Urinary bladder (tissue), 4 donors: ENCODE measurements around the gene ZDHHC22. TPM values are rescaled to one million over a fixed set of nuclear protein-coding genes. Genes with fewer than 3 reads are reported as not detected.

Experiments used
- DNase-seq: peaks from one replicate; pipeline ENCODE4 v3.0.0-alpha.2; 2015; ENCODE audit errors: extremely low spot score
- H3K27ac ChIP-seq: one replicate; pipeline ENCODE4 v1.5.1; 2013; ENCODE audit warnings: low read depth, mild to moderate bottlenecking, moderate library complexity
- H3K36me3 ChIP-seq: one replicate; pipeline ENCODE4 v1.6.1; 2013; ENCODE audit warnings: mild to moderate bottlenecking, moderate library complexity; ENCODE audit not compliant: insufficient read depth
- H3K4me1 ChIP-seq: one replicate; pipeline ENCODE4 v1.6.1; 2013; ENCODE audit warnings: mild to moderate bottlenecking, moderate library complexity; ENCODE audit not compliant: insufficient read depth
- H3K4me3 ChIP-seq: one replicate; pipeline ENCODE4 v1.5.1; 2013; ENCODE audit warnings: low read depth, low read length
- WGBS: extraction: QIAGEN DNeasy Blood & Tissue Kit; methylation state at CpG from one replicate; pipeline ENCODE4 v1.1.7; 2013; 5-methylcytosine and 5-hydroxymethylcytosine counted together
- polyA plus RNA-seq: library from polyadenylated mRNA; stranded (reverse); fragments of 200-250 nt; gene quantifications from one replicate; pipeline ENCODE4 v1.2.3, GENCODE V29; 2013
- total RNA-seq: library from RNA; depleted of rRNA; stranded (reverse); fragments of >200 nt; gene quantifications from one replicate; pipeline ENCODE4 v1.2.3, GENCODE V29; 2014
- donor health status: healthy with polysubstance abuse.
- donor health status: healthy.

Gene ZDHHC22
- total and polyA plus RNA-seq, 2 donors = 0.01 to 0.16 TPM

DNA sequence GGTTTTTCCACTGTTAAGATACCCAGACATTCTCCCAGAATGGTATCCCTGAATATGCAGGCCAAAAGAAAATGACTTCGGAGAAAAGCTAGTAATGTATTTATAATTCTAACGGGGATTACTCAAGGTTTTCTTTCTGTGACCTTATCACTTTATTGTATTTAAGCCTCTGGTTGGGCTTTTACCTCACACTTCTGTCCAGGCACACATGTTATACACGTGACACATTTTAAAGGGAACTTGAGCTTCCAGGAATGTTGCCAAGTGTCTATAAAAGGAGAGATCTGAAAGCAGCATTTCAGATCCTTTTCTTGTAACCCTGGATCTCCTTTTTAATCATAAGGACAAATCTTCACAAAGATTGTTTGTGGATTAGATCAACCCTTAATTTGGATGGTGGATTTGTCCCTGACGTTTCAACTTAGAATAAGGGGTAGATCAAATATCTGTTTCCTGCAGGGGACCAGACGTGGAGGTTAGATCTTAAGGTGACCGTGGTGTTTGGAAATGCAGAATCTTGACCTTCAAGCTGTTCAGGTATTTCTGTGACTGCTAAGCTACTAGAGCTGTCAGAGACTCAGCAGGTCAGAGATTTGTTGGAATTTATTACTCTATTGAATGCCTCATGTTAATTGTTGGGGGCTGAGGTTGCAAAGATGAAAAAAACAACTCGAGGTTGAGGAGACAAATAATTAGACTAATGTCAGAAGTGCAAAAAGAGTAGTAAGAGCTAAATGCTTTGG is 42.0 kb downstream of the ZDHHC22 start:
- no peaks in the 10 kb centered on the region for H3K36me3 ChIP-seq
- H3K27ac ChIP-seq = no peak overlapping the region
- no peak overlapping the region for H3K4me3 ChIP-seq
- 17% methylated on average over 7 of the region's 7 CpGs for WGBS
- no peaks in the 10 kb centered on the region for H3K4me1 ChIP-seq
- DNase-seq = no peak

DNA sequence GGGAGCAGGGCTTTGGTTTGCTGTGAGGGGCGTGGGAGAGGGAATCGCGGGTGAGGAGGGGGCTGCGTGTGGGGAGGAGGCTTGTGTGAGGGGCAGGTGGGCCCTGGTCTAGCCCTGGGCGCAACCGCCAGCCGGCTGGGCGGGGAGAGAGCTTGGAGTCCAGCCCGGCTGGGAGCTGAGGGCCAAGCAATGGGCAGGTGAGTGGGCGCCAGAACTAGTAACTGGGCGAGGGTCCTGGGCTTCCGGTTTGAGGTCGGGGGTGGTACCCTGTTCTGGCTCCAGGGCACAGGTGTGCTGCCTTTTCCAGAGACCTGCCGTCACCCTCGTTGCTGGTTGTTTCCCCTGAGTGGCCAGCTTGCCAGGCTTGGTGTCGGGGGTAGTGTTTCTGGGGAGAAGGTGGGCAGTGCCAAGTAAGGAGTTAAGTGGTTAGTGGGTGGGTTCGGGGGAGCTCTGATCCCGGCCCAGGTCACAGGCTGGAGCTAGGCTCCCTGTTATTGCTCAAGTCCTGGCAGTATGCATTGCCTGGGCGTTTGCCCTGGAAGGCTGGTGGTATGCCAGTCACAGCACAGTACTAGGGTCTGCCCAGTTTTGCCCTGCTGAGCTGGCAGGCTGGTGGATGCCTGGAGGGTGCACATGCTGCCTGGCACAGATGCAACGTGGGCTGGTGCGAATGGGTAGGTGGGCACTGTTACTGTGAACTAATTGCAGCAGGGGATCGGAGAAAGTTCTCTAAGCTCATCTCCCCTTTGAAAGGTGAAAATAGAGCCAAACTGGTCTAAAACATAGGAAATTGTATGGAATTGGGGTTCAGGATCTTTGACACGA is 42.9 kb downstream of the ZDHHC22 start:
- H3K4me1 ChIP-seq = no peaks in the 10 kb centered on the region
- H3K36me3 ChIP-seq = no peaks in the 10 kb centered on the region
- WGBS = 6% methylated on average over 23 of the region's 23 CpGs
- peak overlapping the region; percentile 91 for H3K27ac ChIP-seq
- peak overlapping the region; percentile 74 for H3K4me3 ChIP-seq
- no peak for DNase-seq

DNA sequence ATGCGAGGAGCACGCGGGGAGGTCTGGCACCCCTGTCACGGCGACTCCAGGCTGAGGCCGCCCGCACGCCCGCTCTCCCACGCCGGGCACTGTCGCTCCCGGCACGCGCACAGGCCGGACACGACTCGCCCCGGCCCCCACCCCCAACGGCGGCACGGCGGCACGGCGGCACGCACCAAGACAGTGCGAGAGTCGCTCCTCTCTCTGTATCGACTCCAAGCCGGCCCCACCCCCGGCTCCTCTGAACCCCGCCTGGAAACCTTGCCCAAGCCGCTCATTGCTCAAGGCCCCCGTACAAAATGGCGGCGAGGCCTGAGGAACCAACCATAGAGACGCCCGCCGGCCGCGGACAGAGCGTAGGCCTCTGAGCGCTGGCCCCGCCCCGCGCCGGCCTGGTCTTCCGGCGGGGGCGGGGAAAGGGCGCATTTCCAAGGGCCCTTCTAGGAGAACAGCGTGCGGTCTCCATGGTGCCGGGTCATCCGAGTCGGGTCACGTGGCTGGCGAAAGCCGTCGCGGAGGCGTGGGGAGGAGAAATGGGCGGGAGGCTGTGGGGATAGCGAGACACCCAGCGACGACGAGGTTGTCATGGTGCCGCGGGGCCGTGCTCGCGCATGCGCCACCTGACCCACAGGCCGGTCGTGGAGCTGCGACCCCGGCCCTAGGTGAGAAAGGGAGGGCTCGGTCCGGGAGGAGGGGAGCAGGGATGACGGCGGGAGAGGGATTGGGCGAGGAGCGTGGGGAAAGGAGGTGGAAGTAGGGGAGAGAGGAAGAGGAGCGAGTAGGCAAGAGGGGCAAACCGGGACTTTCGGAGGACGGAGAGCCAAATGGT is 43.7 kb downstream of the ZDHHC22 start, which contains the start of gene CIPC:
TSS of gene CIPC (plus strand) at position 559 of the 829 bp plus-strand sequence. CDS start 7,451 bp downstream, outside the sequence.
- Histone ChIP-seq H3K4me3 (peak within 1 kb of the TSS; percentile 74), H3K4me1 (no peaks in the 10 kb centered on the region), H3K36me3 (no peaks in the 10 kb centered on the region), H3K27ac (peak within 1 kb of the TSS; percentile 95)
- WGBS = under 1% methylated on average over 87 of the region's 87 CpGs
- DNase-seq = peak; percentile 97

DNA sequence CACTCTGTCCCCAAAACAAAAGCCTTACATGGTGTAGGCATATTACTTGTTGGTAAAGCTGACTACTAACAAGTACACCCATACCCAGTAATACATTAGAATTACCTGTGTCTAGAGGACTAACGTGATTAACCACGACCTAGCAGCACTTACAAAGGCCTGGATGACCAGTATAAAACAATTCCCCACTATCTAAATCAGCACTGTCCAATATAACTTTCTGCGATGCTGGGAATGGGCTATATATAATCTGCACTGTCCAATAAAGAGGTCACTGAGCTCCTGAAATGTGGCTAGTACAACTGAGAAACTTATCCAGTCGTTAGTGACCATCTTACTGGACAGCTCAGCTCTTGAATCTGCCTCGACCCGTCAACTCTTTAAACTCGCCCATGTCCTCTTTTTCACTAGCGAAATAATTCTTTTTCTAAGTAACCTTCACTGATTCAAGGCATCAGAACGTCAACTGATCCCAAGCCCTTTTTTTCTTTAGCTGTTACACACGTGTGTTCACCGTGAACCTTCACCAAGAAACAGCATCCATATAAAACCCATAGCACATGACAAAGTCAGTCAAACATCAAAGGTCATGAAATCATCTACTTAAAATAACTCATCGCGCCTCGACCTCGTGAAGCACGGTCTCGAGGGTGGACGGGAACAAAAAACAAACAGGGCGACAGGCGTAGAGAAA is 44.4 kb downstream of the ZDHHC22 start:
- WGBS = 3% methylated on average over 20 of the region's 20 CpGs
- Histone ChIP-seq H3K27ac (peak overlapping the region; percentile 95), H3K36me3 (no peaks in the 10 kb centered on the region), H3K4me1 (no peaks in the 10 kb centered on the region), H3K4me3 (peak overlapping the region; percentile 55)
- DNase-seq = no peak

DNA sequence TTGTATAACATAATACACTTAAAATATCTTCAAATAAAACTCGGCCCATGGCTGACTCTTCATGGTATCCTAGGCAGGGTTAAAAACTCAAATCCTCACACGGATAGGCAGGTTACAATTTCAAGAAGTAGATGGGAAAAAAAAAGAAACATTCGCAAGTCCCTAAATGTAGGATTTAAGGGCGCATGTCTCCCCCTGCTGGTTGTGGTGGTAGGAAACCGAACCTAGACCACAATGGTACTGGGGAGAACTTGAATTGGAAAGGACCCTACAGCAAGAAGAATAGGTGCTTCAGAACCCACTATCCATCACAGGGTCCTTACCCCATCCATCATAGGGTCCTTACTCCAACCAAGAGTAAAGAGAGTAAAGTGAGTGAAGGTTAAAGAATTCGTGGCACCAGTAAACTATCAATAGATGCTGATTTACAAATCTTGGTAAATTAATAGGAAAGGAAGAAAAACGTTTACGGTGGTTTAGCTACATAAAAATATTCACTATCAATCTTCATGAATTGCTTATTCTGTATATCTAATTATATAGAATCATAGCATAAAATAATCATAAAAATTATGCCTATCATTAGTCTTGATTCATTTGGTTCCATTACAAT is 46.8 kb downstream of the ZDHHC22 start:
- WGBS = 23% methylated on average over 8 of the region's 8 CpGs
- no peaks in the 10 kb centered on the region for H3K36me3 ChIP-seq
- H3K4me1 ChIP-seq = no peaks in the 10 kb centered on the region
- no peak overlapping the region for H3K4me3 ChIP-seq
- no peak for DNase-seq
- no peak overlapping the region for H3K27ac ChIP-seq

DNA sequence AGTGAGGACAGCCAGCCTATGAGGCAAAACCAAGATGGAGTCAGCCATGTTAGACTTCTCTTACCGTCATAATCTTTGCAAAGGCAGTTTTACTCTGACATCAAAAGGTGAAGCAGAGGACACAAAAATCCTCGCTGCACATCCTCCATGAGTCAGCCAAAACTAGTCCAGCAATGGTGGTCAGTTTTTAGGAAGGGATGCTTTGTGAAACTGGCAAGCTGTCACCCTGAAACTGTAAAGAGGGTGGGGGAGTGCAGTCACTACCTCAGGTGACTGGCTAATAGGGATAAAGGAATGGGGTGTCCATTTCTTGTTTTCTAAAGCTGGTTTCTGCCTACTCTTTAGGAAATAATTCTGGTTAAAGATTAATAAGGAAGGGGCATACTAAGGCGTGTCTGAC is 48.9 kb downstream of the ZDHHC22 start:
- Histone ChIP-seq H3K4me1 (no peaks in the 10 kb centered on the region), H3K36me3 (no peaks in the 10 kb centered on the region), H3K27ac (no peak overlapping the region), H3K4me3 (no peak overlapping the region)
- no peak for DNase-seq
- WGBS = 78% methylated on average over 3 of the region's 3 CpGs

DNA sequence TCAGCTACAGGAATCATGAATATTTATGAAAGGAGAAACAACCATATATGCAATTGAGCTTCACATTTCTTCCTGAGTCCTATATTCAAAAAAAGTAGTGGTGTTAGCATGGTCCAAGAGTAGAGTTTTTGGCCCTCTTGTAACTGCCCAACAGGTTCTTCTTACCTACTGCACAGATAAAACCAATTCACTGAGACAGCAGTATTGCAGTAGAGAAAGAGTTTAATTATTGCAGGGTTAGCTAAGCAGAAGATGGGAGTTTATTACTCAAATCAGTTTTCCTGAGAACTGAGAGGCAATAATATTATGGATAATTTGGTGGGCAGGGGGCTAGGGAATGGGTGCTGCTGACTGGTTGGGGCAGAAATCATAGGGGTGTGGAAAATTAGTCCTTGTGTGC is 50.1 kb downstream of the ZDHHC22 start:
- Histone ChIP-seq H3K4me3 (no peak overlapping the region), H3K27ac (no peak overlapping the region), H3K4me1 (no peaks in the 10 kb centered on the region), H3K36me3 (no peaks in the 10 kb centered on the region)
- no peak for DNase-seq

DNA sequence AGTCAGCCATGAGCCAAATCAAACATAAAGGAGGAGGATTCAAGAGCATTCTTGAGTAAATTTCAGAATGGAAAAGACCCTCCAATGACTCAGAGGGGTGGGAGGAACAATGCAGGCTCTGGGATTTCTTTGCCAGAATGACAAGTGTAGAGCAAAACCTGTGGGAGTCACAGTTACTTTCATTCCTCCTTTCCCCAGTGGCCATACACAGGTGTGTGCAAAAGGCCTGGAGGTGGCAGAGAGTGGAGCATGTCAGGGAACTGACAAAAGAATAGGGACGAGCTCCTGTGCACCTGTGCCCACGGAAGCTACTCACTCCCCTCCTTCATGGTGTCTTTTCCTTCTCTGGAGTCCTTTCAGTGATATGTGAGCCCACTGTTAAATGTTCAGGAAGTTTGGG is 52.9 kb downstream of the ZDHHC22 start:
- peak overlapping the region; percentile 48 for H3K27ac ChIP-seq
- H3K4me1 ChIP-seq = no peaks in the 10 kb centered on the region
- 76% methylated on average over 2 of the region's 2 CpGs for WGBS
- no peak for DNase-seq
- no peaks in the 10 kb centered on the region for H3K36me3 ChIP-seq
- H3K4me3 ChIP-seq = no peak overlapping the region

DNA sequence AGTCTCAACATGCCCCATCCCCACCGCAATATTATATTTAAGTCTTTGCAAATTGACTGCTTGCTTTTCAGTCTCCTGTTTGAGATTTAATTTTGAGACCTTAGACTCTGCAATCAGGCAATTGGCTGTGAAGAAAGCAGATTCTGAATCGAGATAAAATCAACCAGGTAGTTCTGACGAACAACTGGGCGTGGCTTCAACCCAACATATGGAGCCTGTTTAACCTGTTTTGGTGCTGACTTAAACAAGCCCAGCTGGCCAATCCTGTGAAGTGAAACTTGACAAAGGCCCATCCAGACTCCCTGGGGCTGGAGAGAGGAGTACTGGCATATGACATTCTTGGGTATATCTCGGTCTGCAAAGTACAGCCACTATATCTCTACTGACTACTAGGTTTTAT is 53.4 kb downstream of the ZDHHC22 start:
- 57% methylated on average over 5 of the region's 5 CpGs for WGBS

DNA sequence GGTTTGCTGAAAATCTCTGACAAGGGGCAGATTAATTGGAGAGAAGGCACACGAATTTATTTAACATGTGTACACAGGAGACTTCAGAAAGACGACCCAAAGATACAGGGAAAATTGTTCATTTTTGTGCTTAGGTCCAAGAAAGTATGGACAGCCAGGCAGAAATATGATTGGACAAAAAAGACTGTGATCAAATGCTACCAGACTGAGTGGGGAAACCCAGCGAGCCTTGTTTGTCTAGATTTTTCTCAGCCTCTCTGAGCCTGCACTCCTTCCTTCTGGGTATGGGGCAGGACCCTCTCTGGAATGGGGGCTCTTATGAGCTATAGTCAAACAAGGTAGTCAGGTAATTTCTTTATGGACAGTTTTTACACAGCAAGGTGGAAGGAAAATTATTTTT is 54.0 kb downstream of the ZDHHC22 start:
- Histone ChIP-seq H3K36me3 (no peaks in the 10 kb centered on the region), H3K4me1 (no peaks in the 10 kb centered on the region), H3K27ac (peak overlapping the region; percentile 62), H3K4me3 (no peak overlapping the region)
- DNase-seq = no peak
- 58% methylated on average over 3 of the region's 3 CpGs for WGBS

More for the DNA sequence above, 53.4 kb downstream of the ZDHHC22 start:
- H3K36me3 ChIP-seq = no peaks in the 10 kb centered on the region
- H3K27ac ChIP-seq = peak overlapping the region; percentile 48
- no peaks in the 10 kb centered on the region for H3K4me1 ChIP-seq
- DNase-seq = peak; percentile 81
- H3K4me3 ChIP-seq = no peak overlapping the region

DNA sequence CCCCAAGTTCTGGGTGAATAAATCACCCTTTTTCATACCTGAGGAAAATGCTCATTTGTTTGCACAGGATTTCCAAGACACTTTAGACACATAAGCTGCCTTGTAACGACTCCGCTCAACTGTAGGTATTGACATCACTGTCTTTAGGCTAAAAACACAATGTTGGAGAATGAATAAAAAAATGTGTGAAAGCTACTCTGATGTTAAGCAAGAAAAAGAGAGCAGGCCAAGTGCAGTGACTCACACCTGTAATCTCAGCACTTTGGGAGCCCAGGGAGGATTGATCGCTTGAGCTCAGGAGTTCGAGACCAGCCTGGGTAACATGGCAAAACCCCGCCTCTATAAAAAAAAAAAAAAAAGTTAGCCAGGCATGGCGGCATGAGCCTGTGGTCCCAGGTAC is 54.6 kb downstream of the ZDHHC22 start:
- Histone ChIP-seq H3K4me3 (no peak overlapping the region), H3K4me1 (no peaks in the 10 kb centered on the region), H3K27ac (no peak overlapping the region), H3K36me3 (no peaks in the 10 kb centered on the region)
- 89% methylated on average over 6 of the region's 6 CpGs for WGBS
- no peak for DNase-seq

DNA sequence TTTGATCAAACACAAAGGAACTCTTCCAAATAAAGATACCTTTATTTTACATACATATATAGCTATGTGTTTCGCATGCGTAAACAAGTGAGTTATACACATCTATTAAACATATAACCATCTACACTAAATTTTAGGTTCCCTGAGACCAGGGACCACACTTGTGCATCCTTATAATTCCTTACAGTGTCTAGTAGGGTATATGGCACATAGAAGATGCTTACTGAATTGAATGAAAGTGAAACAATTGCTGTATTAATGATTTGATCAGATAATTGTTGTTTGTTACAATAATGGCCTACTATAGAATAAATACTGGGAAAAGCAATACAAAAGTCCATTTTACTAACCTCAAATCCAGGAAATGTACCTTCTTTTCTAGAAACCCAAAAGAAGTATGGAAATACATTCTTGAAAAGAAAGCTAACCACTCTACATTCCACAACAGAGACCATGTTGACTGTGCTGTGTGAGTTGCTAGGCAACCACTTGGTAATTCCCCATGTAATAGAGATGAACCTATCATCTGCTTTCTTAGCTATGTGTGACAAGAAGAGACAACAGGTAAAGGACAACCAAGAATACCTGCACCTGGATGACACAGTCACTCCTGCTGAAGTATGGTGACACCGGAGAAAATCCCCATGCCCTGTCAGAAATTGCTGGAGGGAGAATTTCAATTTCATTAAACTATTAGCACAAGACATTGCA is 55.4 kb downstream of the ZDHHC22 start:
- H3K4me3 ChIP-seq = no peak overlapping the region
- H3K36me3 ChIP-seq = no peaks in the 10 kb centered on the region
- H3K4me1 ChIP-seq = no peaks in the 10 kb centered on the region
- no peak for DNase-seq
- H3K27ac ChIP-seq = no peak overlapping the region
- WGBS = 94% methylated on average over 3 of the region's 3 CpGs
